GM19467 (cell line): ENCODE data around the gene TCTN3.
"Not testable (repeated sequence)": the region's sequence is repeated elsewhere in the genome, so short reads cannot be mapped to it uniquely, and the experiment has no call there.

Experiments used
- ATAC-seq: cut with Tn5 transposase; IDR thresholded peaks from one replicate; pipeline ENCODE4 v1.9.1; 2021; ENCODE audit warnings: mild to moderate bottlenecking, moderate library complexity; ENCODE audit not compliant: unreplicated experiment

The TCTN3 gene

DNA sequence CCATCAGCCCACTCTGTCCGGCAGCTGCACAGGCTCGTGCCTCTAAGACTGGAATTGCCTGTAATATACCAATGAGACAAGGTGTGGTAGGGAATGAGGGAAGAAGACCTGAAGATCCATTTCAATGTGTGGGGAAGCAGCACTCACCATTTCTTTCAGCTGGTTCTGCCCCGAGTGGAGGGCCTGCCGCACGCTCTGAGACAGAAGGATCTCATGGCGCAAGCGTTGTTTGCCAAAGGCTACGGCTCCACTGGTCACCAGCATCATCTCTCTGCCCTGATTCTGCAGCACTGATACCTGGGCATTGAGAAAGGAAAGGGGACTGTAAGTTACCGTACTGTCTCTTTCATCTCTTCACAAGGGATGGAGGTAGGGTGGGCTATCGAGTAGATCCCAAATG lies 56.6 kb downstream of the TCTN3 start:
- ATAC-seq = no peak

DNA sequence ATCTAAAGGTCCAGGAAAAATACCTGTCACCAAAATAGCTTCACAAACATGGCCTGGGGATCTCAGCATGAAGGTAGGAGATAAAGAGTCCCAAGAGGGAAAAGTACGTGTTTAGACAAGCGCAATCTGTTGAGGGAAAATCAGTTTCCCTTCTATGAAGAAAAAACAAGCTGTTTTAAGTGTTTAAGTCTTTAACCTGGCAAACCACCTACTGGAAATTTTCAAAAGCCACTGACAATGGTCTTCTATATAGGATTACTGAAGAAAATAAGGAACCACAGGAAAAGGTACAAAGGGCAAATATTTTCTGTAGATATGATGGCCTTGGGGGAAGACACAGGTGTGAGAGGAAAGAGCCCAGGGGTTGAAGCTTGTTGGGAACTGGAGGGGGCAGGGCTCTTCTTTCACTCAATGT lies 58.4 kb downstream of the TCTN3 start:
- no peak for ATAC-seq

DNA sequence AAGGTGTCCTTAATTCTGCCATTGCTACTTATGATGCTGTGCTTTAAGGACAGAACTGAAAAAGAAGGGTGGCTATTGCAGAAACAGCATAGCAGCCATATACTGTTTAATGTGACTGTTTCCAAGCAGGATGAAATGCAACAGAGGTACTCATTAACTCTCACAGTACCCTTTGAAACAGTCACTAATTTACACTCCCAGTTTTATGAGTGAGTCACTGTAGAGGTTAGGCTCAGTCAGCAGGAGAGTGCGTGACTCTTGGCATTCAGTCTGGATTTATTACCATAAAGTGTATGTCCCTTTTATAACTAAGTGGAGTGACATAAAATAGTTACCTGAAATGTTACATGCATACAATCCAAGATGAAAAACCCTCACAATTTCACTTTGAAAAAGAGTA lies 64.9 kb downstream of the TCTN3 start:
- ATAC-seq = no peak

DNA sequence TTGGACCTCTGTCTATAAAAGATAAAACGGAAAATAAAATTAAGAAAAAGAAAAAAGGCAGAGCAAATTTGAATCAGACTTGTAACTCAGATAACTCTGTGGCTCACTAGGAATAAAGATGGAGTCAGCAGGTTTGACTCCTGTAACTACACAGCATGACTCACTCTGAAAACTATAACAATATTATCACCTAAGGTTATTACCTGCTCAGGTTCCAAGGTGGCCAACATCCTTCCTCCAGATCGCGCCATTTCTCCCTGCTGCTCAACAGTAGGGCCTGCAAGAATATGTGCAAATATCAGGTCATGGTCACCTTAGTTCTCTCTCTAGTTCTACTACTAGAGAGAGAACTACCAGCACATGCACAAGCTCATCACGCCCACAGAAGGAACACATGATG lies 67.2 kb downstream of the TCTN3 start:
- ATAC-seq = no peak

DNA sequence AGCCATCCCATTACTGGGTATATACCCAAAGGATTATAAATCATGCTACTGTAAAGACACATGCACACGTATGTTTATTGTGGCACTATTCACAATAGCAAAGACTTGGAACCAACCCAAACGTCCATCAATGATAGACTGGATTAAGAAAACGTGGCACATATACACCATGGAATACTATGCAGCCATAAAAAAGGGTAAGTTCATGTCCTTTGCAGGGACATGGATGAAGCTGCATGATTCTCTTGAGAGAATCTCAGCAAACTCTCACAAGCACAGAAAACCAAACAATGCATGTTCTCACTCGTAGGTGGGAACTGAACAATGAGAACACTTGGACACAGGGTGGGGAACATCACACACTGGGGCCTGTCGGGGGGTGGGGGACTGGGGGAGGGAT lies 73.3 kb downstream of the TCTN3 start:
- not testable (repeated sequence) for ATAC-seq

DNA sequence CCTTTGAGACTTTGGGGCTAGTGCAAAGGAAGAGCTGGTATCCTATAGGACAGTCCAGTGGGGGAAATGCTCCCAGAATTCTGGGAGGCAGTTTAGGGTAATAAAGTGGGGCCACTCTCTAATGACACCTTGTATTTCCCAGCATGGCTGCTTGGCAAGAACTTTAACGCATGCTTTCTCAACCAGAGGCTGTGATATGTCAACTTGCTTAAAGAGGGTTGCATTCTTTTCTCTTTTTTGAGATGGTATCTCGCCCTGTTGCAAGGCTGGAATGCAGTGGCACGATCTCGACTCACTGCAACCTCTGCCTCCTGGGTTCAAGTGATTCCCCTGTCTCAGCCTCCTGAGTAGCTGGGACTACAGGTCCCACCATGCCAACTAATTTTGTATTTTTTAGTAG lies 75.6 kb downstream of the TCTN3 start:
- no peak for ATAC-seq

DNA sequence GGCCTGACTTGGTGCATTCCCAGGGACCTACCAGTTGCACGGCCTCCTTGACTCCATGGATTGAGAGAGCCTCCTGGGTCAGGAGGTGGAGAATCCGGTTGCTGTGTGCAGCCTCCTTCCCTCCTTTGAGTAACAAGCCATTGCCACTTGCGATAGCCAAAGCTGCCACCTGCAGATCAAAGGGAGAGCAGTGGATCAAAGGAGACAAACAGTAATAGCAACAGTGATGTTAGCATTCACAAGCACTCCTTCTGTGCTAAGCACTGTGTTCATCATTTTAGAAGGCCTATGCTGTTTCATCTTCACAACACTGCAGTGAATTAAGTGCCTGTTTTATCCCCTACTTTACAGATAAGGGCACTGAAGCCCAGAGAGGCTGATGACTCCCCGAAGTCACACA lies 77.3 kb downstream of the TCTN3 start:
- no peak for ATAC-seq
